ENCODE results near the gene RPAIN. TPM values are rescaled to one million over a fixed set of nuclear protein-coding genes. Genes with fewer than 3 reads are reported as not detected.

The RPAIN gene
- total and polyA plus RNA-seq, 2 of the 13 experiments (the other 11 are each of a cell fraction or from before 2014, with no cell fraction given): 42.1 to 58.5 TPM

- no peak for TF ChIP-seq ZHX1 (CRISPR knock-in tag; IDR thresholded peaks at IDR 0.05; ENCODE audit: low read depth)
- no peak for TF ChIP-seq FOXA1 (IDR thresholded peaks at IDR 0.05)
- 0 out of 2 replicates have a peak, but pooled peaks have one; percentile 16 for TF ChIP-seq FOXA1 (CRISPR knock-in tag; IDR thresholded peaks at IDR 0.05)
- no peak; the same call in 1 of the 2 replicates for TF ChIP-seq ZBTB3 (CRISPR knock-in tag; IDR thresholded peaks at IDR 0.05; ENCODE audit: borderline replicate concordance, low read depth)
- TF ChIP-seq, protein P1, sequence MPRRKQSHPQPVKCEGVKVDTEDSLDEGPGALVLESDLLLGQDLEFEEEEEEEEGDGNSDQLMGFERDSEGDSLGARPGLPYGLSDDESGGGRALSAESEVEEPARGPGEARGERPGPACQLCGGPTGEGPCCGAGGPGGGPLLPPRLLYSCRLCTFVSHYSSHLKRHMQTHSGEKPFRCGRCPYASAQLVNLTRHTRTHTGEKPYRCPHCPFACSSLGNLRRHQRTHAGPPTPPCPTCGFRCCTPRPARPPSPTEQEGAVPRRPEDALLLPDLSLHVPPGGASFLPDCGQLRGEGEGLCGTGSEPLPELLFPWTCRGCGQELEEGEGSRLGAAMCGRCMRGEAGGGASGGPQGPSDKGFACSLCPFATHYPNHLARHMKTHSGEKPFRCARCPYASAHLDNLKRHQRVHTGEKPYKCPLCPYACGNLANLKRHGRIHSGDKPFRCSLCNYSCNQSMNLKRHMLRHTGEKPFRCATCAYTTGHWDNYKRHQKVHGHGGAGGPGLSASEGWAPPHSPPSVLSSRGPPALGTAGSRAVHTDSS (CRISPR knock-in tag; conservative IDR thresholded peaks at IDR 0.05): no peak; the same call in 1 of the 2 replicates
- TF ChIP-seq PPARG (CRISPR knock-in tag; conservative IDR thresholded peaks at IDR 0.05): no peak
- 0 out of 2 replicates have a peak, but pooled peaks have one; percentile 29 for TF ChIP-seq AHR (CRISPR knock-in tag; IDR thresholded peaks at IDR 0.05)
- TF ChIP-seq REXO4 (CRISPR knock-in tag; IDR thresholded peaks at IDR 0.05; ENCODE audit: borderline replicate concordance): 0 out of 2 replicates have a peak, but pooled peaks have one; percentile 29
- no peak for TF ChIP-seq ZNF770 (CRISPR knock-in tag; IDR thresholded peaks at IDR 0.05)
- TF ChIP-seq ZNF337 (CRISPR knock-in tag; IDR thresholded peaks at IDR 0.05; ENCODE audit: borderline replicate concordance, low read depth): 0 out of 2 replicates have a peak, but pooled peaks have one; percentile 50
- peak; percentile 53; the same call in 1 of the 2 replicates for TF ChIP-seq KDM3A (CRISPR knock-in tag; IDR thresholded peaks at IDR 0.05; ENCODE audit: low read depth)
- TF ChIP-seq, protein P2, sequence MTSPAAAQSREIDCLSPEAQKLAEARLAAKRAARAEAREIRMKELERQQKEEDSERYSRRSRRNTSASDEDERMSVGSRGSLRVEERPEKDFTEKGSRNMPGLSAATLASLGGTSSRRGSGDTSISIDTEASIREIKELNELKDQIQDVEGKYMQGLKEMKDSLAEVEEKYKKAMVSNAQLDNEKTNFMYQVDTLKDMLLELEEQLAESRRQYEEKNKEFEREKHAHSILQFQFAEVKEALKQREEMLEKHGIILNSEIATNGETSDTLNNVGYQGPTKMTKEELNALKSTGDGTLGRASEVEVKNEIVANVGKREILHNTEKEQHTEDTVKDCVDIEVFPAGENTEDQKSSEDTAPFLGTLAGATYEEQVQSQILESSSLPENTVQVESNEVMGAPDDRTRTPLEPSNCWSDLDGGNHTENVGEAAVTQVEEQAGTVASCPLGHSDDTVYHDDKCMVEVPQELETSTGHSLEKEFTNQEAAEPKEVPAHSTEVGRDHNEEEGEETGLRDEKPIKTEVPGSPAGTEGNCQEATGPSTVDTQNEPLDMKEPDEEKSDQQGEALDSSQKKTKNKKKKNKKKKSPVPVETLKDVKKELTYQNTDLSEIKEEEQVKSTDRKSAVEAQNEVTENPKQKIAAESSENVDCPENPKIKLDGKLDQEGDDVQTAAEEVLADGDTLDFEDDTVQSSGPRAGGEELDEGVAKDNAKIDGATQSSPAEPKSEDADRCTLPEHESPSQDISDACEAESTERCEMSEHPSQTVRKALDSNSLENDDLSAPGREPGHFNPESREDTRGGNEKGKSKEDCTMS (CRISPR knock-in tag; conservative IDR thresholded peaks at IDR 0.05): no peak
- TF ChIP-seq SRSF9 (IDR thresholded peaks at IDR 0.05; ENCODE audit: borderline replicate concordance, insufficient read depth, low read depth, low read length, poor library complexity, severe bottlenecking): no peak
- no peak for TF ChIP-seq PAF1 (CRISPR knock-in tag; IDR thresholded peaks at IDR 0.05)
- TF ChIP-seq DMAP1 (CRISPR knock-in tag; IDR thresholded peaks at IDR 0.05): peak; percentile 96
- TF ChIP-seq ZFP36L2 (CRISPR knock-in tag; IDR thresholded peaks at IDR 0.05): no peak
- no peak for TF ChIP-seq CCAR2 (optimal IDR thresholded peaks at IDR 0.05; ENCODE audit: low read depth, low read length)
- TF ChIP-seq ZNF414 (CRISPR knock-in tag; IDR thresholded peaks at IDR 0.05): no peak
- TF ChIP-seq MLLT10 (CRISPR knock-in tag; IDR thresholded peaks at IDR 0.05): no peak
- TF ChIP-seq HOXA7 (CRISPR knock-in tag; IDR thresholded peaks at IDR 0.05): no peak
These were observed at the start of gene RPAIN (continued) for GRCh38 chr17:5419959-5420653.
